ENCODE results near the gene COASY.
"Not testable (repeated sequence)": the region's sequence is repeated elsewhere in the genome, so short reads cannot be mapped to it uniquely, and the experiment has no call there.

COASY gene

DNA sequence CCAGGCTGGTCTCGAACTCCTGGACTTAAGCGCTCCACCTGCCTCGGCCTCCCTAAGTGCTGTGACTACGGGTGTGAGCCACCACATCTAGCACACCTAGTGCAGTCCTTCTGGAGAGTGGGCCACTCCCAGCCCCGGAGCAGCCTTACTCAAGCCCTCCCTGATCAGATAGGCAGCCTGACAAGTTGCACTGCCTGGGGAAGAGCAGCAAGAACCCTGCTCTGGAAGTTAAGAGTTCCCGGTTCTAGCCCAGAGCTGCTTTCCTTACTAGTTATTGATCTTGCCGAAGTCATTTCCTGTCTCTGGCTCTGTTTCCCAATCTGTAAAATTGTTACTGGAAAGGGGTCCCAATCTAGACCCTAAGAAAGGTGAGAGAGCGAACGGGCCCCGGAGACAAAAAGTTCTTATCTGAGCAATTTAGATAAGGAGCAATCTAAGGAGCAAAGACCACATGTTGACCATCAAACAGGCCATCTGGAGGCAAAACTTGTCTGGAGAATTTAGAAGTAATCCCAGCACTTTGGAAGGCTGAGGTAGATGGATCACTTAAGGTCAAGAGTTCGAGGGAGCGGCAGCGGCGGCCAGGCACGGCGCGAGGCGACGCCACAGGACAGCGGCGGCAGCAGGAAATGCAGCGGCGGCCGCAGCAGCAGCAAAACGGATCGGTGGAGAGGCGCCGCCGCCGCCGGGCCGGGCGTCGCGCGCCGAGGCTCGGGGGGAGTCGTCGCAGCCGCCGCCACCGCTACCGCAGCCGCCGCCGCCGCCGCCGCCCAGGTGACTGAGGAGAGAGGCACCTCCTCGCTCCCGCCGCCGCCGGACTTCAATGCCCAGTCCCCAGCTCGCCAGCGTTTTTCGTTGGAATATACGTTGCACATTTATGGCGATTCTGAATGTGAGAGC is 30.2 kb upstream of the COASY start:
- peak; percentile 19 for DNase-seq (ENCODE audit: low read depth)

DNA sequence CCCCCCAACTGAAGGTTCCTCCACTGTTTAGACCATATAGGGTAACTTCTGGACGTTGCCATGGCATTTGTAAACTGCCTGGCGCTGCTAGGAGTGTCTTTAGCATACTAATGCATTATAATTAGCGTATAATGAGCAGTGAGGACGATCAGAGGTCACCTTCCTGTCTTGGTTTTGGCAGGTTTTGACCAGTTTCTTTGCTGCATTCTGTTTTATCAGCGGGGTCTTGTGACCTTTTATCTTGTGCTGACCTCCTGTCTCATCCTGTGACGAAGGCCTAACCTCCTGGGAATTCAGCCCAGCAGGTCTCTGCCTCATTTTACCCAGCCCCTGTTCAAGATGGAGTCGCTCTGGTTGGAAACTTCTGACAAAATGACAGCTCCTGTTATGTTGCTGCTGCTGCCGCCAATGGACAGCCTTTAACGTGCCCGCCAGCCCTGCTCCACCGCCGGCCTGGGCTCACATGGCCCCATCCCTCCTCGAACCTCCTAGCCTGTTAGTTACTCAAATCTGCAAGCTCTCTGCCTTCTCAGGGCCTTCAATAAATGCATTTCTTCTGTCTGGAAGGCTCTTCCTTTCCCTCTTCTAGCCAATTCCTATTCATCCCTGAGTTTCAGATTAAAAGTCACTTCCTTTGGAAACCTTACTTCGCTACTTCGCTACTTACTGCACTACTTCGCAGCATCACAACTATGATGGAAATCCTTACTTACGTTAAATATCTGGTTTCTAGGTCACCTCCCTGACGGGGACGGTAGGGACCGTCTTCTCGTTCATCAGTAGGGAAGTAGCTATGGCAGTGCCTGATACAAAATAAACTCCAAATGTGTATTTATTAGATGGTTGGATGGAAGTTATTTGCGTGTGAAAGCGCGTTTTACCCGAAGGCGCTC is 26.5 kb upstream of the COASY start:
- DNase-seq (ENCODE audit: low read depth): no peak

DNA sequence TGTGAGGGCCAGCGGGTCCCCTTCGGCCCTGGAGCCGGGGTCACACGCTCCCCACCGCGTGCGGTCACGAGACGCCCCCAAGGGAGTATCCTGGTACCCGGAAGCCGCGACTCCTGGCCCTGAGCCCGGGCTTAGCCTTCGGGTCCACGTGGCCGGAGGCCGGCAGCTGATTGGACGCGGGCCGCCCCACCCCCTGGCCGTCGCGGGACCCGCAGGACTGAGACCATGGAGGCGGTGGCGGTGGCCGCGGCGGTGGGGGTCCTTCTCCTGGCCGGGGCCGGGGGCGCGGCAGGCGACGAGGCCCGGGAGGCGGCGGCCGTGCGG is 25.9 kb upstream of the COASY start, which contains the start of gene NAGLU:
Gene NAGLU (plus strand): TSS at position 194 of the 324 bp plus-strand sequence. CDS start 32 bp downstream, at position 226.
- DNase-seq (ENCODE audit: low read depth): peak; percentile 70

DNA sequence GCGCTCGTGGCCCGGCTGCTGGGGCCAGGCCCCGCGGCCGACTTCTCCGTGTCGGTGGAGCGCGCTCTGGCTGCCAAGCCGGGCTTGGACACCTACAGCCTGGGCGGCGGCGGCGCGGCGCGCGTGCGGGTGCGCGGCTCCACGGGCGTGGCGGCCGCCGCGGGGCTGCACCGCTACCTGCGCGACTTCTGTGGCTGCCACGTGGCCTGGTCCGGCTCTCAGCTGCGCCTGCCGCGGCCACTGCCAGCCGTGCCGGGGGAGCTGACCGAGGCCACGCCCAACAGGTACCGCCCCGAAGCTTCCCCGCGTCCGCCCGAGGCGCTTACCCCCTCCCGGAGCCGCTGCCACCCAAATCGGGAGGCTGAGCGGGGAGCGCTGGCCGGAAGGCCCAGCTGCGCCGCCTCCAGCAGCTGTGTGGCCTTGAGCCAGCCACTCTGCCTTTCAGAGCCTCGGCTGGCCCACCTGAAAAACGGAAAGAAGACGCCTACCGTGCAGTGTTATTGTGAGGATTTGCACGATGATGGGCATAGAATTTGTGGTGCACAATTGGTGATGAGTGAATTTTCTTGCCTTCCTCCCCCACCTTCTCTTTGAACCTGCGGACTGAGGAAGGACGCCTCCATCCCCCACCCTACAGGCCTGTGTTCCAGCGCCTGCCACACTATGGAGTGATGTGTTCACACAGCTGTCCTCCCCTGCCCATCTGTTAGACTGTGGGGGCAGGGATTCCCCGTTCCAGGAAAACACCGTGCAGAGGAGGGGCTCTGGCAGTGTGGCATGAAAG is 25.4 kb upstream of the COASY start:
- peak; percentile 61 for DNase-seq (ENCODE audit: low read depth)

DNA sequence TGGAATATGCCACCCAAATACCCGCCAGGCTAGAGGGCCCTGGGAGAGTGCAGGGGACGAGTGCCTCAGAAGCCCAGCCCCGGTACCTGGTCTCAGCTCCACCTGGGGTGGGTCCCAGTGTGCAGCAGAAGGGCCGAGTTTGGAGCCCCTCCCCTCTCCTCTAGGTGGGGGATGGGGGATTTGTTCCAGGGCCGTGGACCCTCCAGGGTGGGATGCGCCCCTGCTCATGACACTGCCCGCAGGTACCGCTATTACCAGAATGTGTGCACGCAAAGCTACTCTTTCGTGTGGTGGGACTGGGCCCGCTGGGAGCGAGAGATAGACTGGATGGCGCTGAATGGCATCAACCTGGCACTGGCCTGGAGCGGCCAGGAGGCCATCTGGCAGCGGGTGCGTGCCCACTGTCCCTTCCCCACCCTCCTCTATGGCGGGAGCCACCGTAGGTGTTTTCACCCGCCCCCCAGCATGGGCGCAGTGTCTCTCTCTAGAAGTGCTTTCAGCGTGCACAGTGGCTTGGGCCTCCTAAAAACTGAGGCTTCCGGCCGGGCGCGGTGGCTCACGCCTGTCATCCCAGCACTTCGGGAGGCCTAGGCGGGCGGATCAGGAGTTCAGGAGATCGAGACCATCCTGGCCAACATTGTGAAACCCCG is 24.7 kb upstream of the COASY start:
- DNase-seq (ENCODE audit: low read depth): no peak

DNA sequence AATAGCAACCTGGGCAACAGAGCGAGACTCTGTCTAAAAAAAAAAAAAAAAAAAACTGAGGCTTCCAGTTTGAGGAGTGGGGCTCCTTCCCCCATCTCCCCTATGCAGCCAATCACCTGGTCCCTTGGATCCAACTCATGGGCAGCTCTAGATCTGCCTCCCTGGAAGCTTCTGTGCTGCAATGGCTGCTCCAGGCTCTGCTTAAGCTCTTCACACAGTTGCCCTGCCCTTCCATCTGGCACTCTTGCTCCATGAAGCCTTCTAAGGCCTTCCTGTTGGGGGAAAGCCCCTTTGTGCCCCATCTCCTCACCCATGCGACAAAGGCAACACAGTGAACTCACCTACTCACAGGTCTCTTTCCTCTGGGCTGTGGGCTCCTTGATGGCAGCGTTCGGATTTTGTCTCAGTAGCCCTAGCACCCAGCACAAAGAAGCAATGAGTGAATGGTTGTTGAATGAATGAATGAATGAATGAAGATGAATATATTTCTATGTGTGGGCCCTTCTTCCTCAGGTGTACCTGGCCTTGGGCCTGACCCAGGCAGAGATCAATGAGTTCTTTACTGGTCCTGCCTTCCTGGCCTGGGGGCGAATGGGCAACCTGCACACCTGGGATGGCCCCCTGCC is 24.0 kb upstream of the COASY start:
- no peak for DNase-seq (ENCODE audit: low read depth)

DNA sequence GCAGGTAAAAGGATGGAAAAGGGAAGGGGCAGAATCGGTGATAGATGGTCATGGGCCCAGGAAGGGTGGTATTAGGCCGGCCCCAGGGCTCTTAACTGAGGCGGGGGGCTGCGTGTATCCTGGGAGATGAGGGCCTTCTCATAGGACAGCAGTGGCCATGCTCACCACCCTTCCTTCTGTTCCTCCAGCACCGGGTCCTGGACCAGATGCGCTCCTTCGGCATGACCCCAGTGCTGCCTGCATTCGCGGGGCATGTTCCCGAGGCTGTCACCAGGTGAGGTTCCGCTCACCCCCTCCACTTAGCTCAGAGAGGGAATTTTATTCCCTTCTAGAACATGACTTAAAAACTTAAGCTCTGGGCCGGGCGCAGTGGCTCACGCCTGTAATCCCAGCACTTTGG is 23.5 kb upstream of the COASY start:
- no peak for DNase-seq (ENCODE audit: low read depth)

DNA sequence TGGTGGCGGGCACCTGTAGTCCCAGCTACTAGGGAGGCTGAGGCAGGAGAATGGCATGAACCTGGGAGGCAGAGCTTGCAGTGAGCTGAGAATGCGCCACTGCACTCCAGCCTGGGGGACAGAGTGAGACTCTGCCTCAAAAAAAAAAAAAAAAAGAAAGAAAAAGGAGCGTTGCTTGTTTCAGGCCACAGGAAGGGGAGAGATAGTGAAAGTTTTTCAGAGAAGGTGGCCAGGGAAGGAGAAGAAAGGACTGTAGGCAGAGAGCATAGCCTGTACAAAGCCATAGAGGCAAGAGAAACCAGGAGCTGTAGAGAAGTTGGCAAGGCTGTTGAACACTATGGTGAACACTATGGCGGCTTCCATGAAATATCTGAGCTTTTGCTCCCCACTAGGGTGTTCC is 21.4 kb upstream of the COASY start:
- not testable (repeated sequence) for DNase-seq (ENCODE audit: low read depth)

DNA sequence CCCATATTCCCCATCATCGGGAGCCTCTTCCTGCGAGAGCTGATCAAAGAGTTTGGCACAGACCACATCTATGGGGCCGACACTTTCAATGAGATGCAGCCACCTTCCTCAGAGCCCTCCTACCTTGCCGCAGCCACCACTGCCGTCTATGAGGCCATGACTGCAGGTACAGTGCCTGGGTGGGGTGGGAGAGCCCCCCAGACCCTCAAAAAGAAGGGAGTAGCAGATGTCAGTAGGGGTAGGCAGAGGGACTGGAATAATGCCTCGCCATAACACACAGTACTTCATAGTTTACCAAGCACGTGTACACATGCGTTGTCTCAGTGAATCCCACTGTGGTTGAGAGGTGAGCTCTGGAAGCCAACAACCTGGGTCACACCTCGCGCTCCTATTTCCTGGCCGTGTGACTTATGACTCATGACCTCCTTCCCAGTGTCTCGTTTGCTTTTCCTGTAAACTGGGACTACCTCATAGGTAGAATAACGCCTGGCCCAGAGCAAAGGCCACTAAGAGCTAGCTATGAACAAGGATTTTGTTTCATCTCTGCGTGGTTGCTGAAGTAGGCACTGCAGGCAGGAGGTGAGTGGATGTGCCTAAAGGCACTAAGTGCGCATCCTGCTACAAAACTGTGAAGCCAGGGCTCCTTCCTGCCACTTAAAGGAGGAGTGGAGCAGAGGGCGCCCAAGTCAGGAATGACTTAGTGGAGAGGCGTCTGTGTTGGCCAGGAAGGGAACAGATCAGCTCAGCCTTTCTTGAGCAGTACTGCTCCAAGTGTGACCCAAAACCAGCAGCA is 20.7 kb upstream of the COASY start:
- DNase-seq (ENCODE audit: low read depth): peak; percentile 31

DNA sequence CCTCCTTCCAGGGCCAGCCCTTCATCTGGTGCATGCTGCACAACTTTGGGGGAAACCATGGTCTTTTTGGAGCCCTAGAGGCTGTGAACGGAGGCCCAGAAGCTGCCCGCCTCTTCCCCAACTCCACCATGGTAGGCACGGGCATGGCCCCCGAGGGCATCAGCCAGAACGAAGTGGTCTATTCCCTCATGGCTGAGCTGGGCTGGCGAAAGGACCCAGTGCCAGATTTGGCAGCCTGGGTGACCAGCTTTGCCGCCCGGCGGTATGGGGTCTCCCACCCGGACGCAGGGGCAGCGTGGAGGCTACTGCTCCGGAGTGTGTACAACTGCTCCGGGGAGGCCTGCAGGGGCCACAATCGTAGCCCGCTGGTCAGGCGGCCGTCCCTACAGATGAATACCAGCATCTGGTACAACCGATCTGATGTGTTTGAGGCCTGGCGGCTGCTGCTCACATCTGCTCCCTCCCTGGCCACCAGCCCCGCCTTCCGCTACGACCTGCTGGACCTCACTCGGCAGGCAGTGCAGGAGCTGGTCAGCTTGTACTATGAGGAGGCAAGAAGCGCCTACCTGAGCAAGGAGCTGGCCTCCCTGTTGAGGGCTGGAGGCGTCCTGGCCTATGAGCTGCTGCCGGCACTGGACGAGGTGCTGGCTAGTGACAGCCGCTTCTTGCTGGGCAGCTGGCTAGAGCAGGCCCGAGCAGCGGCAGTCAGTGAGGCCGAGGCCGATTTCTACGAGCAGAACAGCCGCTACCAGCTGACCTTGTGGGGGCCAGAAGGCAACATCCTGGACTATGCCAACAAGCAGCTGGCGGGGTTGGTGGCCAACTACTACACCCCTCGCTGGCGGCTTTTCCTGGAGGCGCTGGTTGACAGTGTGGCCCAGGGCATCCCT is 18.5 kb upstream of the COASY start:
- DNase-seq (ENCODE audit: low read depth): no peak

DNA sequence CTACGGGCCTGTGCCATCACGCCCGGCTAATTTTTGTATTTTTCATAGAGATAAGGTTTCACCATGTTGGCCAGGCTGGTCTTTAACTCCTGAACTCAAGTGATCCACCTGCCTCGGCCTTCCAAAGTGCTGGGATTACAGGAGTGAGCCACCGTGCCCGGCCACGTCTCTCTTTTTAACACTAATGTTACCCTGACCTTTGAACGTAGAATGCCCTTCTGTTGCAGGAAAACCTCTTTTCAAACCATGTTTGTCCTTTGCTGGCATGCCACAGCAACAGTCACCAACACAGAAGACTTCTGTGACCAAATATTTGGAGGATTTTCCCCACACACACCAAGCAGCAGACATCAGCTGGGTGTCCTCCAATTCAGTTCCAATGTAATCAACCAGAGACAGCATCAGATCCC is 17.1 kb upstream of the COASY start:
- DNase-seq (ENCODE audit: low read depth): no peak

DNA sequence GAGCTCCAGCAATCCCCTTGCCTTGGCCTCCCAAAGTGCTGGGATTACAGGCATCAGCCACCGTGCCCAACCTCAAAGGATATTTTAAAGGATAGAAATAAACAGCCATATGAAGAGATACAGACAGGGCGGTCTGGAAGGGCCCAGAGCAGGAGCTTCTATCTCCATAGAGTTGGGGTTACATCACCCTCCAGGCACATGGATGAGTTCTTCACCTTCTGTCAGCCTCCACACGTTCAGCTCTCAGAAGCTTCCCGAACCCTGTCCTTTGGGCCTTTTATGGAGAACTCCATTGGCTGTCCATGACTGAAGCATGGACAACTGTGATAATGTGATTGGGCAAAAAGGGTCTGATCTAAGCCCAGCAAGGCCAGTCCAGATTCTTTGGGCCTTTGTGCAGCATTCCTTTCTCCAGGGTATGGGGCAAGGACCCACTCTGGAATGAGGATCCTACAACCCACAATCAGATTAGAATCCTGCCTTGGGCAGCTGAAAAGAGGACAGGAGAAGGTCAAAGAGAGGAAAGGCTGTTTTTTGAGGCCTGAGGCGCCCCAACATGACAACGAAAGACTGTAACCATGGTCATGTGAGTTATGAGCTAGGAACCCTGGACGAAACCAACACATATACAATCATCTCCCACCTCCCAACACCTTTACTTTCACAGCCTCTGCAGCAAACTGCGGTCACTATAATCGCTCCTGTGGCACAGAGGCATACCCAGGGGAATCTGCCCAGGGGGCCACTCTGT is 16.0 kb upstream of the COASY start:
- not testable (repeated sequence) for DNase-seq (ENCODE audit: low read depth)

DNA sequence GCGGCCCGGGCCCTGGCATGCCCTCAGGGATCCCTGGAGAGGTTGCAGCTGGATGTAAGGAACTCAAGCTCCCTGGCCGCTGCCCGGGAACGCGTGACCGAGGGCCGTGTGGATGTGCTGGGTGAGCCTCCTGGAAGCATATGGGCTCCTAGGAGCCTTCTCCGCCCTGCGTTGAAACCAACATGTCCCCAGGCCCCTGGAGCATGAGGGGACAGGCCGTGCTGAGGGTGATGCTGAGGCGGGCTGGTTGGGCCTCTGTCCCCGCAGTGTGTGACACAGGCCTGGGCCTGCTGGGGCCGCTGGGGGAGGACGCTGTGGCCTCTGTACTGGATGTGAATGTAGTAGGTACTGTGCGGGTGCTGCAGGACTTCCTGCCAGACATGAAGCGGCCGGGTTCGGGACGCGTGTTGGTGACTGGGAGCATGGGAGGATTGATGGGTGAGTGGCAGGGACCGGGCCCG is 14.9 kb upstream of the COASY start:
- DNase-seq (ENCODE audit: low read depth): no peak

DNA sequence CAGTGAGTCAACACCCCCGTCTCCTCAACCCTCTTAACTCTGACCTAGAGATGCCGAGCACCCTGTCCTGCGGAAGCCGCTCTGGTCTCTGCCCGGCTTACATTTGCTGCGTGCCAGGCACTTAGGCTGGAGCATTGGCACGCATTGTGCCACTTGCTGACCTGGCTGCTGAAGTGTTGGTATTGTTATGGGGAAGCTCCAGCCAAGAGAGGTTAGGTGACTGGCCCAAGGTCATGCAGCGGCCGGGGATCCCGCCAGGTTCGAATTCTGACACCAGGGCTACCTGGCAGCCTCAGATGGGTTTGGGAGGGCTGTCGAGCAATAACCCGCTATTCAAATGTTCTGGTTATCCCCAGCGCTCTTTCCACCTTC is 14.3 kb upstream of the COASY start:
- no peak for DNase-seq (ENCODE audit: low read depth)

DNA sequence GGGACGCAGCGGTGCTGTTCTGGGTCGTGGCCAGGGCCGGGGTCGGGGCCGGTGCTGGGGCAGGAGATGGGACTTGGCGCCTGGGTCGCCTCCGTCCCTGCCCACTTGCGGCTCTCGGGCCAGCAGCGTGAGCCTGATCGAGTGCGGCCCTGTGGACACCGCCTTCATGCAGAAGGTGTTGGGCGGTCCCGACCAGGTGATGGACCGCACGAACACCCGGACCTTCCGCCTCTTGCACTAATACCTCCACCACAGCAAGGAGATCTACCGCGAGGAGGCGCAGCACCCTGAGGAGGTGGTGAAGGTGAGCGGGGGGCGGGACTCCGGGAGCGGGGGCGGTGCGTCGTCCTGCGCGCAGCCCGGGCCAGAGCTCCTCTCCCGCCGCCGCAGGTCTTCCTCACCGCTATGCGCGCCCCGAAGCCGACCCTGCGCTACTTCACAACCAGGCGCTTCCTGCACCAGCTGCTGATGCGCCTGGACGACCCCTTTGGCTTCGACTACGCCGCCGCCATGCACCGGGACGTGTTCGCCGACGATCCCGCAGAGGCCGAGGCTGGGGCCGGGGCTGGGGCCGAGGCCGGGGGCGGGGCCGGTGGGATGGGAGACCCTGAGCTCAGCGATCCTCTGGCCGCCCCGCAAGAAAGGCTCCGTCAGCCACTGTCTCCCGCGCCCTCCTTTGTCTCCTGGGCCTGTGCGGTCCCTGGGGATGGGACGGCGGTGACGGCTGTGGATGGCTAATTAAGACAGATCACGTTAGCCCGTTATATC is 13.7 kb upstream of the COASY start:
- DNase-seq (ENCODE audit: low read depth): peak; percentile 71

DNA sequence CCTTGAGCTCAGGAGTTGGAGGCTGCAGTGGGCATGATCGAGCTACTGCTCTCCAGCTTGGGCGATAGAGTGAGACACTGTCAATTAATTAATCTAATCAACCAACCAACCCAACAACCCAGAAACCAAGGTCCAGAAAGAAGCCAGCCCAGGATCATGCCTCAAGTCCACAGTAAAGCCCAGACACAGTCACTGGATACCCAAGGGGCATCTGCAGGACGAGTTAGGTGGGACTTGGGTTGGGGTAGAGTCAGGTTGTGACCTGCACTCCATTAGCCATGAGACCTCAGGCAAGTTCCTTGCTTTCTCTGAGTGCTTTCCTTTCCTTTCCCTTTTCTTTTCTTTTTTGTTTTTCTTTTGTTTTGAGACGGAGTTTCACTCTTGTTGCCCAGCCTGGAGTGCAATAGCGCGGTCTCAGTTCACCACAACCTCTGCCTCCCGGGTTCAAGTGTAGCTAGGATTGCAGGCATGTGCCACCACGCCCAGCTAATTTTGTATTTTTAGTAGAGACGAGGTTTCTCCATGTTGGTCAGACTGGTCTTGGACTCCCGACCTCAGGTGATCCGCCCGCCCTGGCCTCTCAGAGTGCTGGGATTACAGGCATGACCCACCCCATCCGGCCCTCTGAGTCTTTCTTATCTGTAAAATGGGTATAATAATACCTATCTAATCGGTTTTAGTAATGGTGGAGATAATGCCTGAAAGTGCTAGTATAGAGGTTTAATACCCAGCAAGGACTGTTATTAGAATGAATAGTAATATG is 12.8 kb upstream of the COASY start:
- no peak for DNase-seq (ENCODE audit: low read depth)

DNA sequence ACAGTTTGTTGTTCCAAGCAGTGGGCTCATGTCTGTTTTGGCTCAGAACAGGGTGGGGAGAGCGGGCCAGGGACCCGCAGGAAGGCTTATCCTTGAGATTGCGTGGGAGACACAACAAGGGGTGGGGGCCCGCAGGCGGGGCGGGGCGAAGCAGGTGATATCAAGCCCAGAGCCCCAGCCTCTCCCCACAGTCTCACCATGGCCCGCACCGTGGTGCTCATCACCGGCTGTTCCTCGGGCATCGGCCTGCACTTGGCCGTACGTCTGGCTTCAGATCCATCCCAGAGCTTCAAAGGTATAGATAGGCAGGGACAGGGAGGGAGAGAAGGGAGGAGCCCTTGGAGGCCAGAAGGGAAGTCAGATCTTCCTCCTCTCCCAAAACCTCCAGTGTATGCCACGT is 9.2 kb upstream of the COASY start, which contains the start of gene HSD17B1:
Gene HSD17B1 (plus strand): TSS at position 188 of the 400 bp plus-strand sequence. CDS start 11 bp downstream, at position 199.
- not testable (repeated sequence) for DNase-seq (ENCODE audit: low read depth)

All from stimulated activated CD4-positive, alpha-beta T cell treated with anti-CD3 and anti-CD28 coated beads, Interleukin-2, amount 100 ng/mL, for 4 hours (primary cell).